ENCODE measurements around the gene ZNF423.
"Not testable (repeated sequence)": the region's sequence is repeated elsewhere in the genome, so short reads cannot be mapped to it uniquely, and the experiment has no call there.

Gene ZNF423

GRCh38 chr16:49884033-49885015 lies 28.4 kb upstream of the ZNF423 start:
- Histone ChIP-seq H3K36me3 (no peaks in the 10 kb centered on the region), H3K9me3 (no peaks in the 10 kb centered on the region), H3K27me3 (peaks cover 0 to 38% of the 10 kb centered on the region in 2 donors), H3K4me1 (no peaks in the 10 kb centered on the region), H3K4me3 (no peak overlapping the region), H3K27ac (no peak overlapping the region)
- no peak for TF ChIP-seq CTCF (IDR thresholded peaks at IDR 0.05)
- DNase-seq, result no peak
- intact Hi-C loops (cut with DNase I; ENCODE audit: low total_unique reads), result loop anchor here (2.0 kb wide), 1 partner anchor 398 kb away; no protein-coding TSS in a partner anchor

- H3K4me3 ChIP-seq, result no peak overlapping the region
- TF ChIP-seq CTCF (IDR thresholded peaks at IDR 0.05), result no peak
- DNase-seq, result no peak
- H3K27ac ChIP-seq, result no peak overlapping the region
- H3K9me3 ChIP-seq, result no peaks in the 10 kb centered on the region
- H3K4me1 ChIP-seq, result no peaks in the 10 kb centered on the region
- peaks cover 0 to 38% of the 10 kb centered on the region in 2 donors for H3K27me3 ChIP-seq
- no peaks in the 10 kb centered on the region for H3K36me3 ChIP-seq
- intact Hi-C loops (cut with DNase I; ENCODE audit: low total_unique reads), result loop anchor here (2.0 kb wide), 1 partner anchor 397 kb away; no protein-coding TSS in a partner anchor
These were observed 27.4 kb upstream of the ZNF423 start for GRCh38 chr16:49883076-49884014.

GRCh38 chr16:49881890-49882289 lies 26.0 kb upstream of the ZNF423 start:
- no peak overlapping the region for H3K27ac ChIP-seq
- no peak for DNase-seq
- H3K27me3 ChIP-seq, result peaks cover 0 to 40% of the 10 kb centered on the region in 2 donors
- TF ChIP-seq CTCF (IDR thresholded peaks at IDR 0.05), result no peak
- no peaks in the 10 kb centered on the region for H3K9me3 ChIP-seq
- peaks cover 0 to under 1% (median under 1%) of the 10 kb centered on the region in 4 donors for H3K4me1 ChIP-seq
- intact Hi-C loops (cut with DNase I; ENCODE audit: low total_unique reads), result no loop called here
- no peak overlapping the region for H3K4me3 ChIP-seq
- no peaks in the 10 kb centered on the region for H3K36me3 ChIP-seq

GRCh38 chr16:49878540-49878939 lies 22.6 kb upstream of the ZNF423 start:
- intact Hi-C loops (cut with DNase I; ENCODE audit: low total_unique reads), result loop anchor here (10.0 kb wide), 1 partner anchor 274 kb away; no protein-coding TSS in a partner anchor
- peaks cover 0 to 43% of the 10 kb centered on the region in 2 donors for H3K27me3 ChIP-seq
- not testable (repeated sequence) for H3K27ac ChIP-seq, H3K9me3 ChIP-seq, H3K4me3 ChIP-seq, DNase-seq, H3K36me3 ChIP-seq
- peaks cover 0 to 11% (median 7%) of the 10 kb centered on the region in 4 donors for H3K4me1 ChIP-seq

- peak; percentile 45 to 78 for DNase-seq
- Histone ChIP-seq H3K4me3 (peak overlapping the region; percentile 22 to 35), H3K27ac (no peak overlapping the region), H3K36me3 (no peaks in the 10 kb centered on the region), H3K9me3 (no peaks in the 10 kb centered on the region), H3K4me1 (peaks cover 0 to 11% (median 7%) of the 10 kb centered on the region in 4 donors), H3K27me3 (peaks cover 0 to 30% of the 10 kb centered on the region in 2 donors)
- intact Hi-C loops (cut with DNase I; ENCODE audit: low total_unique reads), result loop anchor here (2.0 to 10.0 kb wide), 2 partner anchors 272 to 384 kb away; no protein-coding TSS in a partner anchor
- peak; percentile 76 to 95 for TF ChIP-seq CTCF (IDR thresholded peaks at IDR 0.05)
These were observed 20.8 kb upstream of the ZNF423 start for GRCh38 chr16:49876716-49877129.

All from tibial artery (tissue), 4 donors.